HG03432 (cell line): ENCODE measurements around the gene ZNF423.

ENCODE experiments used
- ATAC-seq: cut with Tn5 transposase; IDR thresholded peaks from one replicate; pipeline ENCODE4 v1.9.1; 2021; ENCODE audit warnings: mild to moderate bottlenecking, moderate library complexity; ENCODE audit not compliant: unreplicated experiment

Gene ZNF423

GRCh38 chr16:49631187-49632041 lies 224.5 kb downstream of the ZNF423 start:
- ATAC-seq, result no peak

GRCh38 chr16:49630783-49631182 lies 225.1 kb downstream of the ZNF423 start:
- no peak for ATAC-seq

GRCh38 chr16:49629851-49630250 lies 226.1 kb downstream of the ZNF423 start:
- no peak for ATAC-seq

GRCh38 chr16:49628148-49628547 lies 227.8 kb downstream of the ZNF423 start:
- no peak for ATAC-seq

GRCh38 chr16:49625311-49626065 lies 230.4 kb downstream of the ZNF423 start:
- no peak for ATAC-seq

GRCh38 chr16:49623501-49624266 lies 232.2 kb downstream of the ZNF423 start:
- ATAC-seq, result no peak

- no peak for ATAC-seq
These were observed 233.2 kb downstream of the ZNF423 start for GRCh38 chr16:49622421-49623402.

GRCh38 chr16:49622084-49622390 lies 233.9 kb downstream of the ZNF423 start:
- no peak for ATAC-seq

GRCh38 chr16:49621241-49622083 lies 234.4 kb downstream of the ZNF423 start:
- ATAC-seq, result no peak

GRCh38 chr16:49620869-49621240 lies 235.1 kb downstream of the ZNF423 start:
- no peak for ATAC-seq

- ATAC-seq, result no peak
These were observed 235.6 kb downstream of the ZNF423 start for GRCh38 chr16:49620158-49620868.

- no peak for ATAC-seq
These were observed 236.1 kb downstream of the ZNF423 start for GRCh38 chr16:49619811-49620157.

- no peak for ATAC-seq
These were observed 237.0 kb downstream of the ZNF423 start for GRCh38 chr16:49618955-49619354.

- ATAC-seq, result no peak
These were observed 238.1 kb downstream of the ZNF423 start for GRCh38 chr16:49617710-49618330.

GRCh38 chr16:49617016-49617629 lies 238.8 kb downstream of the ZNF423 start:
- ATAC-seq, result no peak

GRCh38 chr16:49615576-49615975 lies 240.3 kb downstream of the ZNF423 start:
- no peak for ATAC-seq

GRCh38 chr16:49610983-49611382 lies 244.9 kb downstream of the ZNF423 start:
- no peak for ATAC-seq

GRCh38 chr16:49608779-49609178 lies 247.1 kb downstream of the ZNF423 start:
- ATAC-seq, result no peak
